ENCODE measurements around the gene MOB3A. TPM values are rescaled to one million over a fixed set of nuclear protein-coding genes. Genes with fewer than 3 reads are reported as not detected.

MOB3A gene
- total and polyA plus RNA-seq, 4 donors: 3.4 to 8.7 (median 6.5) TPM

GRCh38 chr19:2050349-2050990, 45.7 kb downstream of the MOB3A start:
- H3K4me1 ChIP-seq (ENCODE audit: control insufficient read depth in 4 of 4, insufficient read depth in 4 of 4, low read length in 3 of 4): peaks cover 40 to 69% (median 55%) of the 10 kb centered on the region in 4 donors
- H3K27ac ChIP-seq (ENCODE audit: low read depth in 1 of 2, low read length in 2 of 2): peak overlapping the region; percentile 95 to 99
- DNase-seq (ENCODE audit: low spot score): no peak
- H3K36me3 ChIP-seq (ENCODE audit: control insufficient read depth in 4 of 4, insufficient read depth in 3 of 4, low read depth in 1 of 4, low read length in 3 of 4): peaks cover 0 to 5% (median under 1%) of the 10 kb centered on the region in 4 donors
- no peaks in the 10 kb centered on the region for H3K9me3 ChIP-seq (ENCODE audit: control insufficient read depth in 4 of 4, low read length in 3 of 4)
- no peaks in the 10 kb centered on the region for H3K27me3 ChIP-seq (ENCODE audit: control insufficient read depth in 4 of 4, insufficient read depth in 4 of 4, low read length in 3 of 4)
- WGBS: under 1% methylated on average over 49 of the region's 49 CpGs
- H3K4me3 ChIP-seq (ENCODE audit: low read depth in 1 of 3, low read length in 3 of 3): peak overlapping the region; percentile 81 to 91 (median 84)
- TF ChIP-seq CTCF (IDR thresholded peaks at IDR 0.05; ENCODE audit: low read depth, low read length, missing input control) (no peak), TAF1 (conservative IDR thresholded peaks at IDR 0.05) (peak; percentile 3), FOXA2 (IDR thresholded peaks at IDR 0.05) (no peak)
- peak overlapping the region; percentile 67 to 99 for H3K9ac ChIP-seq (ENCODE audit: low read depth in 1 of 2, low read length in 2 of 2)

- Histone ChIP-seq H3K36me3 (ENCODE audit: control insufficient read depth in 4 of 4, insufficient read depth in 3 of 4, low read depth in 1 of 4, low read length in 3 of 4) (peaks cover 0 to 9% (median under 1%) of the 10 kb centered on the region in 4 donors), H3K27ac (ENCODE audit: low read depth in 1 of 2, low read length in 2 of 2) (peak overlapping the region; percentile 95 to 99), H3K4me1 (ENCODE audit: control insufficient read depth in 4 of 4, insufficient read depth in 4 of 4, low read length in 3 of 4) (peaks cover 41 to 72% (median 61%) of the 10 kb centered on the region in 4 donors), H3K9me3 (ENCODE audit: control insufficient read depth in 4 of 4, low read length in 3 of 4) (no peaks in the 10 kb centered on the region), H3K4me3 (ENCODE audit: low read depth in 1 of 3, low read length in 3 of 3) (peak overlapping the region; percentile 81 to 91 (median 84)), H3K27me3 (ENCODE audit: control insufficient read depth in 4 of 4, insufficient read depth in 4 of 4, low read length in 3 of 4) (no peaks in the 10 kb centered on the region), H3K9ac (ENCODE audit: low read depth in 1 of 2, low read length in 2 of 2) (peak overlapping the region; percentile 67 to 99)
- under 1% methylated on average over 16 of the region's 16 CpGs for WGBS
- DNase-seq (ENCODE audit: low spot score): peak; percentile 83
- TF ChIP-seq HNF4G (IDR thresholded peaks at IDR 0.05): no peak
- TF ChIP-seq ATF3 (IDR thresholded peaks at IDR 0.05): peak; percentile 78
- TF ChIP-seq MAX (IDR thresholded peaks at IDR 0.05): peak; percentile 81
- TF ChIP-seq FOXA2 (IDR thresholded peaks at IDR 0.05): peak; percentile 88
- TF ChIP-seq ZBTB33 (IDR thresholded peaks at IDR 0.05): no peak
- peak; percentile 69 to 82 for TF ChIP-seq HNF4A (conservative IDR thresholded peaks at IDR 0.05)
- peak; percentile 58 to 93 for TF ChIP-seq JUND (IDR thresholded peaks at IDR 0.05)
- TF ChIP-seq EGR1 (IDR thresholded peaks at IDR 0.05; ENCODE audit: low read depth in 2 of 2): peak in 1 of 2 donors; percentile 77
- TF ChIP-seq CTCF (IDR thresholded peaks at IDR 0.05; ENCODE audit: low read depth, low read length, missing input control): no peak
- TF ChIP-seq REST (IDR thresholded peaks at IDR 0.05): peak; percentile 81
- peak; percentile 66 for TF ChIP-seq FOXA1 (IDR thresholded peaks at IDR 0.05)
- TF ChIP-seq YY1 (IDR thresholded peaks at IDR 0.05): peak; percentile 82
- peak; percentile 81 to 94 for TF ChIP-seq RXRA (IDR thresholded peaks at IDR 0.05)
- peak; percentile 21 for TF ChIP-seq NR2F2 (IDR thresholded peaks at IDR 0.05)
- TF ChIP-seq TAF1 (conservative IDR thresholded peaks at IDR 0.05): peak; percentile 95
- TF ChIP-seq GABPA (IDR thresholded peaks at IDR 0.05 in 1 of 2, conservative IDR thresholded peaks at IDR 0.05 in 1 of 2): peak in 1 of 2 donors; percentile 77
- TF ChIP-seq SP1 (IDR thresholded peaks at IDR 0.05): peak; percentile 88
- TF ChIP-seq RAD21 (IDR thresholded peaks at IDR 0.05): peak; percentile 41 to 61
Measured at GRCh38 chr19:2049741-2050348, 46.3 kb downstream of the MOB3A start.
